ENCODE measurements around the gene MYH13. TPM values are rescaled to one million over a fixed set of nuclear protein-coding genes. Genes with fewer than 3 reads are reported as not detected.

Gene MYH13
- polyA plus RNA-seq, 4 donors = 0.01 to 0.06 TPM; not detected in 2

DNA sequence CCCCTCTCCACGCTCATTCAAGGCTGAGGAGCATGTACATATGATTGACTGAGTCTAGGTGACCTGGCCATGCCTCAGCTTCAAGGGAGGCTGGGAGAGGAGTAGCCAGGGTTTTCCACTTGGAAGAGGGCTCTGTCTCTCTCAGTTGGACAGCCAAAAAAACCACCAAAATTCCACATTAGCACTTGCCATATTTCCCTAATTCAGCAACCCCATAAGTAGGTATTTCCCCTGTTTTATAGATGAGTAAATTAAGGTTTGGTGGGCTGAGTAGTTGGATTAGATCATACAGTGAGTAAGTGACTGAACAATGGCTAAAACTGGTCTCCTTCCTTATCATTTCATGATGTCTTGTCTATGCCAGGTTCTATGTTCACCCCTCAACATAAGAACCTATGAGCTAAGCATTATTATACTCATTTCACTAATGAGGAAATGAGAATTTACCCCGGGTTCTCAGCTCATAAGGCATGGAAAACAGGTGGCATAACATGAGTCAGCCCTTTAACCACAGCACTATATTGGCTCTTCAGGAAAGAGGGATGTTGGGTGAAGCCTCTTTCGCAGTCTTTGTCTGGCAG, 106.4 kb downstream of the MYH13 start:
- H3K36me3 ChIP-seq (ENCODE audit: control insufficient read depth in 3 of 3, insufficient read depth in 2 of 3, low read depth in 1 of 3, low read length in 3 of 3) = no peaks in the 10 kb centered on the region
- DNase-seq (no peak), FAIRE-seq (no peak)
- 54 to 78% (median 56%) methylated on average over 3 of the region's 3 CpGs for WGBS, 3 donors
- no peak overlapping the region for H3K27ac ChIP-seq (ENCODE audit: low read depth in 1 of 3, low read length in 2 of 3)
- H3K9me3 ChIP-seq (ENCODE audit: control insufficient read depth in 2 of 2, insufficient read depth in 1 of 2, low read depth in 1 of 2, low read length in 1 of 2) = no peaks in the 10 kb centered on the region
- H3K27me3 ChIP-seq (ENCODE audit: control insufficient read depth in 3 of 3, insufficient read depth in 3 of 3, low read length in 3 of 3) = no peaks in the 10 kb centered on the region
- H3K4me1 ChIP-seq (ENCODE audit: control insufficient read depth in 3 of 3, insufficient read depth in 2 of 3, low read depth in 1 of 3, low read length in 2 of 3) = no peaks in the 10 kb centered on the region
- H3K4me3 ChIP-seq (ENCODE audit: low read depth in 1 of 3, low read length in 3 of 3) = no peak overlapping the region

DNA sequence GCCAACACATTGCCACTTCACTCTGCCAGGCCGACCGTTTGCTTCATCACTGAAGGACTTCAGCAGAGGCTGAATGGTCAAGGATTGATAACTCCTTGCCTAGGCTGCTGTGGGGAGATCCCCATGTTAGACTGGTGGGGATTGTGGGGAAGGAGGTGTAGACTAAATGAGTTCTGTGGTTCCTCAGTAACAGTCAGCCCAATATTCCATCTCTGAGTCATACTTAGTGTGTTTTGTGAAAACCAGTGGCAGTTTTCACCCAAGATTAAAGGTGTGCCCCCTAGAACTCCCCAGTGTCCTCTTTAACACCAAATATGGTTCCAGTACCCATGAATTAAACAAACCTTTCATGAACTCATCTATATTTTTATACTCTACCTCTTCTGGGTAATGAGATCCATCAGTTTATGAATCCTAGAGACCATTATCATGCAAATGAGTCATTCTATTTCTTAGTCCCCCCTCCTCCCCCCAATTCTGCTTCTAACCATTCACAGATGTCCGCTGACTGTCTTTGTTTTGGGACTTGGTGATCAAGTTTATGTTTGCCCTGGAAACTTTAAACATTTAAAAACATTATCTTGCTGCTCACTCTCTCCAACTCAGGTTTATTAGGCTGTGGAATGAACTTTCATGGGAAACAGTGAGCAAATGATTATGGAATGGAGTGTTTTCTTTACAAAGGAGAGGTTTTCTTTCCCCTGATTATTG, 107.6 kb downstream of the MYH13 start:
- Histone ChIP-seq H3K36me3 (ENCODE audit: control insufficient read depth in 3 of 3, insufficient read depth in 2 of 3, low read depth in 1 of 3, low read length in 3 of 3) (no peaks in the 10 kb centered on the region), H3K27ac (ENCODE audit: low read depth in 1 of 3, low read length in 2 of 3) (no peak overlapping the region), H3K4me3 (ENCODE audit: low read depth in 1 of 3, low read length in 3 of 3) (no peak overlapping the region), H3K4me1 (ENCODE audit: control insufficient read depth in 3 of 3, insufficient read depth in 2 of 3, low read depth in 1 of 3, low read length in 2 of 3) (no peaks in the 10 kb centered on the region), H3K27me3 (ENCODE audit: control insufficient read depth in 3 of 3, insufficient read depth in 3 of 3, low read length in 3 of 3) (peaks cover 0 to 3% (median 0%) of the 10 kb centered on the region in 3 donors), H3K9me3 (ENCODE audit: control insufficient read depth in 2 of 2, insufficient read depth in 1 of 2, low read depth in 1 of 2, low read length in 1 of 2) (no peaks in the 10 kb centered on the region)
- no peak for DNase-seq
- 53 to 59% (median 57%) methylated on average over 3 of the region's 3 CpGs for WGBS, 3 donors
- FAIRE-seq = no peak

DNA sequence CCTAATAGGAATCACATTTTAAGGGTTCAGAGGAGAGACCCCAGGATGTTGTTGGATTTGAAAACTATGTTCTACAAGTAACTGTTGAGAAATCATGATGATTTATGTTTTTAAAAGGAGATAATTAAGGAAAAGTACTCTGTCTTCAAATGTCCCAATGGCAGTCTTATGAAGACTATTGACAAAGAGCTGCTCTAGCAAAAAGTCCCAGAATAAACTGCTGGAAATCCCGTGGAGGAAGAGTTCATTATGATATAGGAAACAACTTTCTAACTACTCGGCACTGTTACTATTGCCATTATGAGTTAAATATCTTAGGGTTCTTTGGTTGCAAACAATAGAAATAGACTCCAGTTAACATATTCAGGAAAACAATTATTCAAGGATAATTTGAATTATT, 108.8 kb downstream of the MYH13 start:
- H3K4me1 ChIP-seq (ENCODE audit: control insufficient read depth in 3 of 3, insufficient read depth in 2 of 3, low read depth in 1 of 3, low read length in 2 of 3) = no peaks in the 10 kb centered on the region
- whole genome bisulfite sequencing, 3 donors = 65 to 76% (median 75%) methylated on average over 2 of the region's 2 CpGs
- H3K27me3 ChIP-seq (ENCODE audit: control insufficient read depth in 3 of 3, insufficient read depth in 3 of 3, low read length in 3 of 3) = peaks cover 0 to 3% (median 0%) of the 10 kb centered on the region in 3 donors
- DNase-seq (no peak), FAIRE-seq (no peak)
- no peak overlapping the region for H3K4me3 ChIP-seq (ENCODE audit: low read depth in 1 of 3, low read length in 3 of 3)
- H3K27ac ChIP-seq (ENCODE audit: low read depth in 1 of 3, low read length in 2 of 3) = no peak overlapping the region
- no peaks in the 10 kb centered on the region for H3K36me3 ChIP-seq (ENCODE audit: control insufficient read depth in 3 of 3, insufficient read depth in 2 of 3, low read depth in 1 of 3, low read length in 3 of 3)
- no peaks in the 10 kb centered on the region for H3K9me3 ChIP-seq (ENCODE audit: control insufficient read depth in 2 of 2, insufficient read depth in 1 of 2, low read depth in 1 of 2, low read length in 1 of 2)

DNA sequence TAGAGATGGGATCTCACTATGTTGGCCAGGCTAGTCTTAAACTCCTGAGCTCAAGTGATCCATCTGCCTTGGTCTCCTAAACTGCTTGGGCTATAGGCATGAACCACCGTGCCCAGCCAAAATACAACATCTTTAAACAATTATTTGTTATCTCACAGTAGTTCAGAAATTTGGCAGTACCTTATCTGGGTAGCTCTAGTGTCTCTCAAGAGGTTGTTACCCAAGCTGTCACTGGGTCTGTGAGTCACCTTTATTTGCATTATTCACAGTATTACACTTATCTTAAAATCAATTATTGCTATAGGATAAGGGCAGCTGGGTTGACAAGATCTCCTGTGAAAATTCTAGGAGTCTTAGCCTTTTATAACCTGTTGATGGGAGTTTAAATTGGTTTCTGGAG, 110.4 kb downstream of the MYH13 start:
- DNase-seq (no peak), FAIRE-seq (no peak)
- Histone ChIP-seq H3K9me3 (ENCODE audit: control insufficient read depth in 2 of 2, insufficient read depth in 1 of 2, low read depth in 1 of 2, low read length in 1 of 2) (no peaks in the 10 kb centered on the region), H3K27me3 (ENCODE audit: control insufficient read depth in 3 of 3, insufficient read depth in 3 of 3, low read length in 3 of 3) (peaks cover 0 to 3% (median 0%) of the 10 kb centered on the region in 3 donors), H3K36me3 (ENCODE audit: control insufficient read depth in 3 of 3, insufficient read depth in 2 of 3, low read depth in 1 of 3, low read length in 3 of 3) (no peaks in the 10 kb centered on the region), H3K4me1 (ENCODE audit: control insufficient read depth in 3 of 3, insufficient read depth in 2 of 3, low read depth in 1 of 3, low read length in 2 of 3) (no peaks in the 10 kb centered on the region), H3K27ac (ENCODE audit: low read depth in 1 of 3, low read length in 2 of 3) (no peak overlapping the region), H3K4me3 (ENCODE audit: low read depth in 1 of 3, low read length in 3 of 3) (no peak overlapping the region)
- WGBS, 3 donors = 18 to 57% (median 25%) methylated on average over 1 of the region's 1 CpG

DNA sequence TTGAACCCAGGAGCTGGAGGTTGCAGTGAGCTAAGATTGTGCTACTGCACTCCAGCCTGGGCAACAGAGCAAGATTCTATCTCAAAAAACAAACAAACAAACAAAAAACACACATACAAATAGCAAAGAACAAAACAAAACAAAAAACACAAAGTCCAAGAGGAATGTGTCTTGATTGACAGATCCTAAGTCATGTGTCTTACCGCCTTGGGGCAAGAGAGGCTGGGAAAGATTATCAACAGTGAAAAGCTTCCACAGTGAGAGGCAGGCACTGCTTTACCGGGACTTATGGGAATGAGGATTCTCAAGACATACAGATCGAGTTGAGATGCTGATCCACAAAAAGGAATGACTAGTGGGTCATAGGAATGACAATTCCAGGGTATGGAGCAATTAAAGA, 111.7 kb downstream of the MYH13 start:
- no peak overlapping the region for H3K27ac ChIP-seq (ENCODE audit: low read depth in 1 of 3, low read length in 2 of 3)
- H3K4me3 ChIP-seq (ENCODE audit: low read depth in 1 of 3, low read length in 3 of 3) = no peak overlapping the region
- H3K27me3 ChIP-seq (ENCODE audit: control insufficient read depth in 3 of 3, insufficient read depth in 3 of 3, low read length in 3 of 3) = peaks cover 0 to 3% (median 0%) of the 10 kb centered on the region in 3 donors
- no peaks in the 10 kb centered on the region for H3K9me3 ChIP-seq (ENCODE audit: control insufficient read depth in 2 of 2, insufficient read depth in 1 of 2, low read depth in 1 of 2, low read length in 1 of 2)
- H3K4me1 ChIP-seq (ENCODE audit: control insufficient read depth in 3 of 3, insufficient read depth in 2 of 3, low read depth in 1 of 3, low read length in 2 of 3) = no peaks in the 10 kb centered on the region
- WGBS, 3 donors = 54 to 71% (median 66%) methylated on average over 3 of the region's 3 CpGs
- no peak for DNase-seq
- H3K36me3 ChIP-seq (ENCODE audit: control insufficient read depth in 3 of 3, insufficient read depth in 2 of 3, low read depth in 1 of 3, low read length in 3 of 3) = no peaks in the 10 kb centered on the region
- FAIRE-seq = no peak

DNA sequence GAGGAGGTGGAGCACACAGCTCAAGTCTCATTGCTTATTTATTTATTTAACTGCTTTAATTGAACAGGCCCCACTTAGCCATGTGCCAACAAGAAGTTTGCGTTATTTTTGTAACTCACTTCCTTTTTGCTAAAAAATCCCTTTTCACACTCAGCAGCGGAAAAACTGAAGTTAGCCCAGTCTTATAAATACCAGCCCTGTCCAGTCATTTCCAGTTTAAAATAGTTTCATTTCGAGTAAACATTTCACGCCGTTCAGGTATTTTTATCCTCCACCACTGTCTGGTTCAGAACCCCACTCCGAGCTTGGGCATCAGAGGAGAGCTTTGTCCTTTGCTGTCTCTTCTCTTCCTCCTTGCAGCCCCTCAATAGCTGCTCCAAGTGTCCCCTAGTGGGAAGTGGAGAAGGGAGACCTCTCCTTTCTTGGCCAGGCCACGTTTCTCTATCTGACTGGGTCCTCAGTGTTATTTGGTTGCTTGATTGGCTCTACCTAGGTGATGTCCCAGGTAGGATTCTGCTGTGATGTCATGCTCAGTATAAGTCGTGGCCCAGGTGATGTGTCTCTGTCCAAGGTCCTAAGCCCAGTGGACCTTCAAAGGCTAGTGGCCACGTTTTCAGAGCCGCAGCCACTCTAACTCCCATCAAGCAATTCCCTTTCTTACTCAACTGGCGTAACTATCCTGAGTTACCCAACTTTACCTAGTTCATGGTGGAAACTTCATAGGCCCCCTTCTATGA, 121.4 kb downstream of the MYH13 start:
- no peak for DNase-seq
- Histone ChIP-seq H3K27me3 (ENCODE audit: control insufficient read depth in 3 of 3, insufficient read depth in 3 of 3, low read length in 3 of 3) (no peaks in the 10 kb centered on the region), H3K4me1 (ENCODE audit: control insufficient read depth in 3 of 3, insufficient read depth in 2 of 3, low read depth in 1 of 3, low read length in 2 of 3) (no peaks in the 10 kb centered on the region), H3K27ac (ENCODE audit: low read depth in 1 of 3, low read length in 2 of 3) (no peak overlapping the region), H3K4me3 (ENCODE audit: low read depth in 1 of 3, low read length in 3 of 3) (no peak overlapping the region), H3K9me3 (ENCODE audit: control insufficient read depth in 2 of 2, insufficient read depth in 1 of 2, low read depth in 1 of 2, low read length in 1 of 2) (no peaks in the 10 kb centered on the region), H3K36me3 (ENCODE audit: control insufficient read depth in 3 of 3, insufficient read depth in 2 of 3, low read depth in 1 of 3, low read length in 3 of 3) (no peaks in the 10 kb centered on the region)
- WGBS, 3 donors = 46 to 65% (median 55%) methylated on average over 11 of the region's 11 CpGs
- no peak for FAIRE-seq

Other genes starting within 250 kb of the MYH13 start
- gene GAS7, start 174.4 kb downstream of the MYH13 start, polyA plus RNA-seq = 10 to 100 TPM in 1 of 4 donors, 1 to 10 TPM in 3; 1.1 to 14.9 (median 5.9) TPM
- 1 to 10 TPM in 1 of 4 donors, not detected in 3; 5.0 TPM for gene MYH8, start 48.9 kb upstream of the MYH13 start, polyA plus RNA-seq
- under 1 TPM in 2 of 4 donors, not detected in 2; 0.01 to 0.55 TPM for gene MYH4, start 96.6 kb upstream of the MYH13 start, polyA plus RNA-seq
- gene MYH1, start 145.5 kb upstream of the MYH13 start, polyA plus RNA-seq = under 1 TPM; under 0.01 to 0.27 (median 0.13) TPM
- gene MYH2, start 176.7 kb upstream of the MYH13 start, polyA plus RNA-seq = under 1 TPM in 3 of 4 donors, not detected in 1; 0.12 to 0.89 (median 0.27) TPM